Cardiac fibroblast (primary cell): ENCODE data around the gene GFAP.

Experiments used
- DNase-seq, 2 donors: peaks; one replicate each; pipeline versions ENCODE4 v3.0.0 to v3.0.0-alpha.2; 2010; ENCODE audit warnings: low read depth in 2 of 2
- H3K4me3 ChIP-seq, 2 donors: replicated peaks in 1 of 2; 1 replicate in 1 of 2; 2 replicates in 1 of 2; pipeline ENCODE4 v1.5.1; 2011; ENCODE audit warnings: low read depth in 2 of 2, low read length in 2 of 2, mild to moderate bottlenecking in 2 of 2, moderate library complexity in 1 of 2
- CTCF ChIP-seq: IDR thresholded peaks from one replicate; pipeline ENCODE4 v1.5.1; 2011; ENCODE audit warnings: low read depth, mild to moderate bottlenecking, low read length, inconsistent platforms

GFAP gene

GRCh38 chr17:44878627-44879221, 36.6 kb downstream of the GFAP start:
- TF ChIP-seq CTCF: peak; percentile 58
- DNase-seq: peak; percentile 54 to 55
- H3K4me3 ChIP-seq: no peak overlapping the region

- no peak overlapping the region for H3K4me3 ChIP-seq
- no peak for DNase-seq
- no peak for TF ChIP-seq CTCF
Observed at GRCh38 chr17:44877121-44877520, 38.2 kb downstream of the GFAP start.

GRCh38 chr17:44875761-44876160, 39.5 kb downstream of the GFAP start:
- DNase-seq: no peak
- H3K4me3 ChIP-seq: no peak overlapping the region
- TF ChIP-seq CTCF: no peak

DNA sequence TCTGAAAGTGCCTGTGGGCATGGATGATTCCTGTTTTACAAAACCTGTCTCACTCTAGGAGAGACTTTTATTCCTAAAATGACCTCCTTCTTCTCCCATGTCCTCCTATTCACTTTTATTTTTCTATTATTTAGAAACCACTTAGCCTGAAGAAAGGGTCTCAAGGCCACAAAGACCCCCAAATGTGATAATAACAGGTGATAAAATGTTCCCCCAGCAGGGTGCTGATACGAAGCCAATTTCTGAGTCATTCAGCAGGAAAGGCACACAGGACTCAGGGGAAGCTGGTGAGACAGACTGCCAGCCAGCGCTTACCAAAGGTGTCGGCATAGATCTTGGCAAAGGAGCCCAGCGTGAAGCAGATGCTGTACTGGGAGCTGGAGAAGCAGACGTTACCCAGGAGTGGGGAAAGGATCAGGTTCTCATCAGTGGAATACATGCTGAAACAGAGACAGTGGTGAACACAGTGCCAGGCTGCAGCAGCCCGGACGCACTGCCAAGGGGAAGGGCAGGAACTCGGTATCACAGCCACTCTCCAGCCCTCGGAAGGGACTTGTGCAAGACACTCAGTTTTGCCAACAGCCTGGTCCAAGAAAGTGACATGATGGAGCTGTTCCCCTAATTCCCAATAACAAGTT, 43.0 kb downstream of the GFAP start:
- H3K4me3 ChIP-seq: no peak overlapping the region
- no peak for TF ChIP-seq CTCF
- DNase-seq: peak in 1 of 2 donors; percentile 39

DNA sequence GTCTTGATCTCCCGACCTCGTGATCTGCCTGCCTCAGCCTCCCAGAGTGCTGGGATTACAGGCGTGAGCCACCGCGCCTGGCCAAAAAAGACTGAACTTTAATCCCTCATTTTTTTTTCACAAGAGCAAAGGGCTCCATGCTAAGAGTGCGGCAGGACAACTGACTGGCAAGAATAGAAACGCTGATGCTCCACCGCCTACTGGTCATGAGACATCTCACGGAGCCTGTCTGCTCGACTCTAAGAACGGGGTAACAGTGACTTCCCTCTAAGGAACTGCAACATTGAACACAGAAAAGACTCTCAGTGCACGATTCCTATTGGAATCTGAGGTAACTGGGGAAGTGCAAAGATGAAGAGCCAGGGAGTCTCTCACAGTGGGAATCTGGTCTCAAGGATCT, 43.7 kb downstream of the GFAP start:
- no peak for DNase-seq
- no peak for TF ChIP-seq CTCF
- no peak overlapping the region for H3K4me3 ChIP-seq

DNA sequence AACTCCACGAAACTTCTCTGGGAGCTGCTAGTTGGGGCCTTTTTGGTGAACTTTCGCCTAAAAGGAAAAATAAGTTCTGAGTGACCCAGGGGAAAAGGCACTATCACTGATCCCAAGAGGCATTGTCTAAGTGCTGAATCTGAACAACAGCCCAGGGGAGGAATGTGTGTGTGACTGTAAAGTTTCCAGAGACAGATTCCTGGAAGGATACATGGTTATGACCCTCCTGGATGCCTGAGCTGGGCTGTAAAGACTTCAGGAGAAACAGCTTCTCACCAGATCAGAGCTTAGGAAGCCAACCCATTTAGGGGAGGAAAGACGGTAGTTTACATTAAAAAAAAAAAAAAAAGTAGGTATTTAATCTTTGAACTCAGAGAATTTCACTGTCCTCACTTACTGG, 47.5 kb downstream of the GFAP start:
- no peak for DNase-seq
- TF ChIP-seq CTCF: no peak
- no peak overlapping the region for H3K4me3 ChIP-seq

- DNase-seq: no peak
- TF ChIP-seq CTCF: no peak
- no peak overlapping the region for H3K4me3 ChIP-seq
Observed at GRCh38 chr17:44865931-44866330, 49.4 kb downstream of the GFAP start.
